Mononuclear cell (primary cell): ENCODE measurements around the gene SLC25A26. TPM values are rescaled to one million over a fixed set of nuclear protein-coding genes. Genes with fewer than 3 reads are reported as not detected.
"Not testable (repeated sequence)": the region's sequence is repeated elsewhere in the genome, so short reads cannot be mapped to it uniquely, and the experiment has no call there.

Experiments used
- H3K27me3 ChIP-seq: 2 replicates; pipeline ENCODE4 v1.6.0; 2011; ENCODE audit warnings: low read length, control low read depth; ENCODE audit not compliant: insufficient read depth
- H3K4me1 ChIP-seq: 2 replicates; pipeline ENCODE4 v1.5.1; 2011; ENCODE audit warnings: mild to moderate bottlenecking, low read length, control low read depth; ENCODE audit not compliant: insufficient read depth
- H3K4me3 ChIP-seq: 2 replicates; pipeline ENCODE4 v1.5.1; 2011; ENCODE audit warnings: mild to moderate bottlenecking, low read length, moderate library complexity
- H3K9me3 ChIP-seq: 2 replicates; pipeline ENCODE4 v1.5.1; 2011; ENCODE audit warnings: low read depth, mild to moderate bottlenecking, control low read depth, low read length
- total RNA-seq: library from RNA; depleted of rRNA; stranded (reverse); fragments of >200 nt; gene quantifications from one replicate; pipeline ENCODE4 v1.2.3, GENCODE V29; 2012

SLC25A26 gene
- total RNA-seq, 1 donor: 30.5 TPM

DNA sequence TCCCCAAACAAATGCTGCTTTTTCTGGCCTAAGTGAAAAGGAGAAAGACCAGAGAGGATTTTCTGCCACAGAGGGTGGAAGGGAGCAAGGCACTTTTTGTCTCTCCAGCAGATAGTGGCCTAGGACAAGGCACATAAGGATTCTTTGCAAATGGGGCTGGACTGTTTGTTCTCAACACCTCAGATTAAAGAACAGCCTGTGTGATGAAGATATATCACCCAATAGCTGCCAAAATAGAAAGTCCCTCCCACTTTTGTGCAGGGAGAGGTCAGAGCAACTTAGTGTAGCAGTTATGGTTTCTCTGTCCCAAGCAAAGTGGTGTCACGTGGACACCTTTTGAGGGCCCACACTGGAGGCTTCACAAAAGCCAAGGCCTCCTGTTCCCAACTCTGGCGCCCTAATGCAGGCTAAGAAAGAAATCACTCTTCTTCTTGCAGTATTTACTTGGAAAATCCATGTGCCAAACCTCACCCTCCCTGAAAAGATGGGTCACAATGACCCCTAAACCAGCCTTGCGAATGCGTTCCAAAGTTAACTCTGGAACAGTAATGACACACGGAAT lies 195.1 kb downstream of the SLC25A26 start:
- H3K4me1 ChIP-seq: no peaks in the 10 kb centered on the region
- no peaks in the 10 kb centered on the region for H3K9me3 ChIP-seq
- H3K4me3 ChIP-seq: no peak overlapping the region
- H3K27me3 ChIP-seq: no peaks in the 10 kb centered on the region

- H3K4me3 ChIP-seq: no peak overlapping the region
- no peaks in the 10 kb centered on the region for H3K27me3 ChIP-seq
- H3K9me3 ChIP-seq: no peaks in the 10 kb centered on the region
- H3K4me1 ChIP-seq: no peaks in the 10 kb centered on the region
Measured at GRCh38 chr3:66416556-66417304, 195.9 kb downstream of the SLC25A26 start.

DNA sequence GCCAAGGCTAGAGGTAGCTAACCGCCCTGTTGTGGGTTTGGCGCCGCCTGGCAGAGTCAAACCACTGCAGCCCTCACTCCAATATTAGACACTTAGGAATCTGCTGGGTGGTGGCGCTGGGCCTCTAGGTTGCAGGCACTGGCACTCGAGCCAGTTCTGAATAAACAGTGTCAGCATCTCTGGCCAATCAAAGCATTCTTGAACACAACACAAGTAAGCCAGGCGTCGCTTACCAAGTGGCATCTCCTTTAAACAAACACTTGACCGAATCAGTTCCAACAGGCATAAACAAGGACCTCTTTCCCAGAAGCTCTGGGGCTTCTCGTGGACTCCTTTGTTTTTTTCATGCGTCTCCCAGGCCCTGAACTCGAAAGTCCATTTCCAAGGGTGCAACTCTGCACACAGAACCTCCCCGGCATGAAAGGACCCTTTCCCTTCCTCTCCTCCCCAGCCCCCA lies 197.7 kb downstream of the SLC25A26 start:
- H3K27me3 ChIP-seq: no peaks in the 10 kb centered on the region
- no peaks in the 10 kb centered on the region for H3K4me1 ChIP-seq
- no peak overlapping the region for H3K4me3 ChIP-seq
- no peaks in the 10 kb centered on the region for H3K9me3 ChIP-seq

DNA sequence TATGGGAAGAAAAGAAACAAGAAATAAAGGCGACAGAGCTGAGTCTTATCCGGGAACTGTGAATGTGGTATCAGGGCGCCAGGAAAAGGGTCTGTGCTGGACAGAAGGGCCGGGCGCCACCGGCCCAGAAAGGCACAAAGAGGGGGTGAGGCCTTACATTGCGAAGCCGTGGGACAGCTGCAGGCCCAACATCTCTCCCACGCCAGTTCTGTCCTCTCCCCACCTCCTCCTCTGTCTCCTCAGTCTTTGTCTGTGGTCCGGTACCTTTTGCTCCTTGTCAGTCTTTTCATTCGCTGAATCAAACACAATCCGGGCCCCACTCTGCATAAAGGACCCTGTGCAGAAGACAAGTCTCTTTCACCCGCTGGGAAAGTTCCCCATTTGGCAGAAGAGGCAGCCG lies 198.2 kb downstream of the SLC25A26 start:
- H3K9me3 ChIP-seq: no peaks in the 10 kb centered on the region
- H3K4me1 ChIP-seq: no peaks in the 10 kb centered on the region
- no peaks in the 10 kb centered on the region for H3K27me3 ChIP-seq
- H3K4me3 ChIP-seq: no peak overlapping the region

GRCh38 chr3:66421144-66421543 lies 200.3 kb downstream of the SLC25A26 start:
- H3K4me1 ChIP-seq, H3K9me3 ChIP-seq, H3K4me3 ChIP-seq, H3K27me3 ChIP-seq: not testable (repeated sequence)

- H3K4me1 ChIP-seq, H3K4me3 ChIP-seq, H3K9me3 ChIP-seq, H3K27me3 ChIP-seq: not testable (repeated sequence)
Measured at GRCh38 chr3:66421893-66422292, 201.1 kb downstream of the SLC25A26 start.

DNA sequence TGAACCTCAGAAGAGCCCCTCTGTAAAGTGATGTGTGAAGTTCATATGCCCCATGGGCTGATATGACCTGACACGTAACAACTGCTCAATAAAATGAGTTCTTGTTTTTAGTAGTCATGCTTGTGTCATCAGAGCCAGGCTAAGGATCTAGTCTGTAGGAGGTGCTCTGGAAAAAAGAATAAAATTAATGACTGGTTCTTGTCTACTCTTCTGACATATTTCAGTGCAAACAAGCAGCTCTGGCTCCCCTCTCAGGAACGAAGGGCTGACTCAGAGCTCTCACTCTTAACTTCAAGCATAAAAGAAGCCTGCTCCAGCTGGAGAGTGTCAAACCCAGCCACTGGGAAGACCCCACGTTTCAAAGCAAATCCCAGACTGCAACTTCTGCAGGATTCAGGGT lies 203.0 kb downstream of the SLC25A26 start:
- Histone ChIP-seq H3K9me3 (no peaks in the 10 kb centered on the region), H3K4me1 (no peaks in the 10 kb centered on the region), H3K27me3 (no peaks in the 10 kb centered on the region), H3K4me3 (no peak overlapping the region)

DNA sequence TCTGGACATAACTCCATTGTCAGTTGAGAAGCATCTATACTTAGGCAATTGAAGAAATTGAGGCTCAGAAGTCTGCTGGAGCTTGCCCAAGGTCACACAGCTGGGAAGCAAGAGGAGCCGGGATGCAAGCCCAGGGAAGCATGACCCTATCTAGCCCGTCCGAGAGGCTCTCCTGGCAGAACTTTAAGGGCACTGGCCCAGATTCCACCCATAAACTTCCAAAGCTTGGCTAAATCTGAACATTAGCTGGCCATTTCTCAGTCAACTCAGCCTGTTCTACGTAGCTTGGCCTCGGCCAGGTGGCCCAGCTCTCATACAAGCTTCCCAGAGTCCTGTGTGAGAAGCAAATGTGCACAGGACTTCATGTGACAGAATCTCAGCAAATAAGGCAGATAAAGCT lies 204.2 kb downstream of the SLC25A26 start:
- no peaks in the 10 kb centered on the region for H3K9me3 ChIP-seq
- no peaks in the 10 kb centered on the region for H3K27me3 ChIP-seq
- H3K4me1 ChIP-seq: no peaks in the 10 kb centered on the region
- H3K4me3 ChIP-seq: no peak overlapping the region

GRCh38 chr3:66425576-66426114 lies 204.8 kb downstream of the SLC25A26 start:
- Histone ChIP-seq H3K27me3 (no peaks in the 10 kb centered on the region), H3K9me3 (no peaks in the 10 kb centered on the region), H3K4me3 (no peak overlapping the region), H3K4me1 (no peaks in the 10 kb centered on the region)

- H3K4me1 ChIP-seq: no peaks in the 10 kb centered on the region
- H3K4me3 ChIP-seq: no peak overlapping the region
- H3K27me3 ChIP-seq: no peaks in the 10 kb centered on the region
- H3K9me3 ChIP-seq: no peaks in the 10 kb centered on the region
Measured at GRCh38 chr3:66426135-66426534, 205.3 kb downstream of the SLC25A26 start.

- Histone ChIP-seq H3K27me3 (no peaks in the 10 kb centered on the region), H3K4me1 (no peaks in the 10 kb centered on the region), H3K9me3 (no peaks in the 10 kb centered on the region), H3K4me3 (no peak overlapping the region)
Measured at GRCh38 chr3:66427352-66427751, 206.6 kb downstream of the SLC25A26 start.

- Histone ChIP-seq H3K4me1 (no peaks in the 10 kb centered on the region), H3K4me3 (no peak overlapping the region), H3K27me3 (no peaks in the 10 kb centered on the region), H3K9me3 (no peaks in the 10 kb centered on the region)
Measured at GRCh38 chr3:66427951-66428474, 207.2 kb downstream of the SLC25A26 start.

Other genes with a start within 250 kb of the SLC25A26 start
- not detected for gene MAGI1, start 182.1 kb upstream of the SLC25A26 start, total RNA-seq